Panc1 (cell line): ENCODE results near the gene SLC35F5. TPM values are rescaled to one million over a fixed set of nuclear protein-coding genes. Genes with fewer than 3 reads are reported as not detected.

ENCODE experiments used
- ATAC-seq: fragments of 200-7000 bp; cut with Tn5 transposase; 2 replicates; pipeline ENCODE4 v1.9.1; 2020; ENCODE audit warnings: mild to moderate bottlenecking, moderate library complexity
- BruUV-seq: library from RNA; stranded (reverse); fragments of 400-500 nt; replicated peaks from 2 replicates; lab custom pipeline; 2021; lab: Mats Ljungman, UMichigan
- CTCF ChIA-PET: fragments of 300-600 bp; sonication (Branson Sonifier 250); formaldehyde crosslinking; loops from one replicate; lab custom pipeline; 2022; ENCODE audit warnings: antibody characterized with exemption; lab: Charles Lee
- POLR2A ChIA-PET: fragments of 300-600 bp; sonication (Branson Sonifier 250); formaldehyde crosslinking; loops from one replicate; lab custom pipeline; 2022; ENCODE audit warnings: antibody characterized with exemption; lab: Charles Lee
- DNase-seq: peaks from one replicate; pipeline ENCODE4 v3.0.0-alpha.2; 2010; ENCODE audit warnings: low read depth, low spot score
- H3K27ac ChIP-seq: 2 replicates; pipeline ENCODE4 v1.5.1; 2011; ENCODE audit warnings: mild to moderate bottlenecking, low read length, inconsistent platforms
- H3K27me3 ChIP-seq: fragments of 200-500 bp; sonication (Bioruptor generic); 2 replicates; pipeline ENCODE4 v1.6.0; 2014; ENCODE audit warnings: low read length, inconsistent platforms; ENCODE audit not compliant: control insufficient read depth, insufficient read depth
- H3K36me3 ChIP-seq: fragments of 200-500 bp; sonication (Bioruptor generic); 2 replicates; pipeline ENCODE4 v1.5.1; 2014; ENCODE audit warnings: inconsistent platforms, mild to moderate bottlenecking, low read length, moderate library complexity; ENCODE audit not compliant: control insufficient read depth, insufficient read depth
- H3K4me1 ChIP-seq: 2 replicates; pipeline ENCODE4 v1.5.1; 2011; ENCODE audit warnings: inconsistent platforms, mild to moderate bottlenecking, low read length, moderate library complexity; ENCODE audit not compliant: control insufficient read depth, insufficient read depth
- H3K4me3 ChIP-seq, 2 experiments: 2 replicates each; pipeline ENCODE4 v1.5.1; 2011 to 2012; ENCODE audit warnings: low read depth in 2 of 2, low read length in 2 of 2, mild to moderate bottlenecking in 2 of 2, inconsistent platforms in 1 of 2, moderate library complexity in 1 of 2
- H3K9me3 ChIP-seq: fragments of 200-500 bp; sonication (Bioruptor generic); 2 replicates; pipeline ENCODE4 v1.5.1; 2014; ENCODE audit warnings: low read depth, mild to moderate bottlenecking, inconsistent platforms, low read length, moderate library complexity; ENCODE audit not compliant: control insufficient read depth, insufficient read depth
- CTCF ChIP-seq: fragments of 450-650 bp; IDR thresholded peaks from 2 replicates; pipeline ENCODE4 v1.5.1; 2017; ENCODE audit warnings: mild to moderate bottlenecking
- POLR2AphosphoS5 ChIP-seq: IDR thresholded peaks from 2 replicates; pipeline ENCODE4 v1.6.1; 2012; ENCODE audit warnings: mild to moderate bottlenecking, low read depth, low read length, moderate library complexity
- SIN3A ChIP-seq: IDR thresholded peaks from 2 replicates; pipeline ENCODE4 v1.6.1; 2012; ENCODE audit warnings: low read depth, mild to moderate bottlenecking, low read length, moderate library complexity, borderline replicate concordance; ENCODE audit not compliant: insufficient read depth
- TCF7L2 ChIP-seq: IDR thresholded peaks from 2 replicates; pipeline ENCODE4 v1.6.1; 2011; ENCODE audit warnings: mild to moderate bottlenecking, low read depth, low read length, inconsistent platforms
- in situ Hi-C: cut with HindIII; loops from 2 replicates; pipeline ENCODE4 v1.10.0; 2016; ENCODE audit warnings: low sequenced_read_pairs, low pct_unique_long_range_greater_than_20kb
- intact Hi-C: fragments of 100-400 bp; cut with micrococcal nuclease; formaldehyde crosslinking; loops from one replicate; pipeline ENCODE4 v1.10.0; 2022; ENCODE audit not compliant: unreplicated experiment
- total RNA-seq: library from RNA; stranded (reverse); gene quantifications from one replicate; pipeline ENCODE4 v1.2.1, GENCODE V29; 2021; ENCODE audit not compliant: unreplicated experiment
- TF ChIP-seq, protein P1 (sequence below), 2 experiments: IDR thresholded peaks; 2 replicates each; pipeline ENCODE4 v1.6.1; 2011 to 2012; ENCODE audit warnings: low read depth in 2 of 2, control low read depth in 1 of 2, low read length in 1 of 2, mild to moderate bottlenecking in 1 of 2, moderate library complexity in 1 of 2; ENCODE audit not compliant: insufficient read depth in 1 of 2

Gene SLC35F5
- total RNA-seq, 1 experiment from 2014 or later: 89.8 TPM

GRCh38 chr2:113709022-113709421 is 47.4 kb downstream of the SLC35F5 start:
- no peak for DNase-seq
- no peak for ATAC-seq
- TF ChIP-seq POLR2AphosphoS5 (no peak; the same call in 1 of the 2 replicates), SIN3A (no peak), CTCF (no peak), TCF7L2 (peak; percentile 78)
- TF ChIP-seq, protein P1, sequence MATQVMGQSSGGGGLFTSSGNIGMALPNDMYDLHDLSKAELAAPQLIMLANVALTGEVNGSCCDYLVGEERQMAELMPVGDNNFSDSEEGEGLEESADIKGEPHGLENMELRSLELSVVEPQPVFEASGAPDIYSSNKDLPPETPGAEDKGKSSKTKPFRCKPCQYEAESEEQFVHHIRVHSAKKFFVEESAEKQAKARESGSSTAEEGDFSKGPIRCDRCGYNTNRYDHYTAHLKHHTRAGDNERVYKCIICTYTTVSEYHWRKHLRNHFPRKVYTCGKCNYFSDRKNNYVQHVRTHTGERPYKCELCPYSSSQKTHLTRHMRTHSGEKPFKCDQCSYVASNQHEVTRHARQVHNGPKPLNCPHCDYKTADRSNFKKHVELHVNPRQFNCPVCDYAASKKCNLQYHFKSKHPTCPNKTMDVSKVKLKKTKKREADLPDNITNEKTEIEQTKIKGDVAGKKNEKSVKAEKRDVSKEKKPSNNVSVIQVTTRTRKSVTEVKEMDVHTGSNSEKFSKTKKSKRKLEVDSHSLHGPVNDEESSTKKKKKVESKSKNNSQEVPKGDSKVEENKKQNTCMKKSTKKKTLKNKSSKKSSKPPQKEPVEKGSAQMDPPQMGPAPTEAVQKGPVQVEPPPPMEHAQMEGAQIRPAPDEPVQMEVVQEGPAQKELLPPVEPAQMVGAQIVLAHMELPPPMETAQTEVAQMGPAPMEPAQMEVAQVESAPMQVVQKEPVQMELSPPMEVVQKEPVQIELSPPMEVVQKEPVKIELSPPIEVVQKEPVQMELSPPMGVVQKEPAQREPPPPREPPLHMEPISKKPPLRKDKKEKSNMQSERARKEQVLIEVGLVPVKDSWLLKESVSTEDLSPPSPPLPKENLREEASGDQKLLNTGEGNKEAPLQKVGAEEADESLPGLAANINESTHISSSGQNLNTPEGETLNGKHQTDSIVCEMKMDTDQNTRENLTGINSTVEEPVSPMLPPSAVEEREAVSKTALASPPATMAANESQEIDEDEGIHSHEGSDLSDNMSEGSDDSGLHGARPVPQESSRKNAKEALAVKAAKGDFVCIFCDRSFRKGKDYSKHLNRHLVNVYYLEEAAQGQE (IDR thresholded peaks at IDR 0.05; ENCODE audit: insufficient read depth in 1 of 2, low read depth in 2 of 2, low read length in 1 of 2): no peak

GRCh38 chr2:113707106-113707505 is 49.3 kb downstream of the SLC35F5 start:
- Histone ChIP-seq H3K36me3 (no peaks in the 10 kb centered on the region; the same call in 1 of the 2 replicates), H3K27me3 (no peaks in the 10 kb centered on the region), H3K9me3 (no peaks in the 10 kb centered on the region), H3K4me3 (no peak overlapping the region), H3K27ac (no peak overlapping the region; the same call in 1 of the 2 replicates), H3K4me1 (peaks cover 6% of the 10 kb centered on the region; the same call in 1 of the 2 replicates)
- no peak for DNase-seq
- no peak for ATAC-seq
- in situ Hi-C loops: no loop called here
- POLR2A ChIA-PET: no interaction called here
- no peak for TF ChIP-seq TCF7L2
- CTCF ChIA-PET: interaction anchor here (0.6 kb wide), 1 partner anchor 33 kb away, joined by 3 read pairs; no protein-coding TSS in a partner anchor
- no TSS peak for BruUV-seq
- intact Hi-C loops: no loop called here

More at GRCh38 chr2:113709022-113709421, 47.4 kb downstream of the SLC35F5 start:
- BruUV-seq: no TSS peak
- ChIA-PET CTCF (no interaction called here), POLR2A (no interaction called here)
- in situ Hi-C loops: no loop called here
- Histone ChIP-seq H3K36me3 (peaks cover 3% of the 10 kb centered on the region; the same call in 1 of the 2 replicates), H3K9me3 (no peaks in the 10 kb centered on the region), H3K4me1 (peaks cover 15% of the 10 kb centered on the region; the same call in 1 of the 2 replicates), H3K27ac (peak overlapping the region; percentile 31; the same call in 1 of the 2 replicates), H3K27me3 (no peaks in the 10 kb centered on the region), H3K4me3 (no peak overlapping the region)
- intact Hi-C loops: no loop called here

GRCh38 chr2:113705982-113706523 is 50.4 kb downstream of the SLC35F5 start:
- BruUV-seq: no TSS peak
- in situ Hi-C loops (no loop called here), intact Hi-C loops (no loop called here)
- TF ChIP-seq POLR2AphosphoS5: no peak
- TF ChIP-seq, protein P1 (IDR thresholded peaks at IDR 0.05; ENCODE audit: insufficient read depth in 1 of 2, low read depth in 2 of 2, low read length in 1 of 2): no peak
- no peak for TF ChIP-seq CTCF
- TF ChIP-seq TCF7L2: no peak
- no peak for TF ChIP-seq SIN3A
- H3K36me3 ChIP-seq: no peaks in the 10 kb centered on the region; the same call in 1 of the 2 replicates
- H3K4me1 ChIP-seq: peaks cover 6% of the 10 kb centered on the region; the same call in 1 of the 2 replicates
- H3K27ac ChIP-seq: peak overlapping the region; percentile 62; the same call in 1 of the 2 replicates
- no peak overlapping the region for H3K4me3 ChIP-seq
- ChIA-PET POLR2A (no interaction called here), CTCF (no interaction called here)
- DNase-seq (no peak), ATAC-seq (no peak)
- no peaks in the 10 kb centered on the region for H3K27me3 ChIP-seq
- H3K9me3 ChIP-seq: no peaks in the 10 kb centered on the region
